Glutamatergic neuron (in vitro differentiated cells): Measurements from ENCODE around the gene ENHO. TPM values are rescaled to one million over a fixed set of nuclear protein-coding genes. Genes with fewer than 3 reads are reported as not detected.

ENCODE experiments used
- DNase-seq: peaks from one replicate; pipeline ENCODE4 v3.0.0; 2022
- H3K27ac Mint-ChIP-seq: one replicate; pipeline ENCODE4 v1.8.0; 2020; ENCODE audit warnings: mild to moderate bottlenecking, mixed read lengths, inconsistent platforms; ENCODE audit not compliant: unreplicated experiment
- H3K27me3 Mint-ChIP-seq: one replicate; pipeline ENCODE4 v1.8.0; 2020; ENCODE audit warnings: mild to moderate bottlenecking, moderate library complexity, mixed read lengths, inconsistent platforms; ENCODE audit not compliant: unreplicated experiment
- H3K36me3 Mint-ChIP-seq: one replicate; pipeline ENCODE4 v1.8.0; 2020; ENCODE audit warnings: mild to moderate bottlenecking, mixed read lengths, inconsistent platforms; ENCODE audit not compliant: unreplicated experiment
- H3K4me1 Mint-ChIP-seq: one replicate; pipeline ENCODE4 v1.8.0; 2020; ENCODE audit warnings: mild to moderate bottlenecking, low read depth, mixed read lengths, inconsistent platforms; ENCODE audit not compliant: unreplicated experiment
- H3K4me3 Mint-ChIP-seq: one replicate; pipeline ENCODE4 v1.8.0; 2020; ENCODE audit warnings: mild to moderate bottlenecking, mixed read lengths, inconsistent platforms; ENCODE audit not compliant: unreplicated experiment
- H3K9me3 Mint-ChIP-seq: one replicate; pipeline ENCODE4 v1.8.0; 2020; ENCODE audit warnings: mild to moderate bottlenecking, moderate library complexity, mixed read lengths, inconsistent platforms; ENCODE audit not compliant: unreplicated experiment
- CTCF ChIP-seq: fragments of 200-600 bp; sonication (generic); IDR thresholded peaks from one replicate; pipeline ENCODE4 v1.5.0; 2021; ENCODE audit not compliant: partially characterized antibody, unreplicated experiment
- total RNA-seq: library from RNA; stranded (reverse); fragmentation: NEBNext Ultra II Directional; extraction: Animal tissue kit (Norgen Biotek cat#: 25700); gene quantifications from one replicate; pipeline ENCODE4 v1.2.1, GENCODE V29; 2021; ENCODE audit not compliant: unreplicated experiment

The ENHO gene
- total RNA-seq, 1 donor from 2014 or later = 11.5 TPM

DNA sequence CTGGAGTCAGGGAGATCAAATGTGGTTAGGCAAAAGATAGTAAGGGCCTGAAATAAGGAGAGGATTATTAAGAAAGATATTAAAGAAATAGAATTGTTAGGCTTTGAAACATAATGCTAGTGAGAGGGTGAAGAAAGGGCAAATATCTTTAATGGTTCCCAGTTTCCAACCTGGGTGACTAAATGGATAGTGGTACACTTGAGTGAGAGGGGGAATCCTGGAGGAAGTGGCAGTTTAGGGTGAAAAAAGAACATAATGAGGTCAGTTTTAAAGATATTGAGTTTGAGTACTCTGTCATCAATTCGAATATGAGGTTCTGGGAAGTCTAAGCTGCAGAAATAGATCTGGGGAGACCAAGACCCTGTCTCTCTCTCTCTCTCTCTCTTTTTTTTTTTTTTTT, 45.2 kb downstream of the ENHO start:
- Mint-ChIP-seq H3K27me3 (peaks cover 13% of the 10 kb centered on the region), H3K27ac (no peak overlapping the region), H3K9me3 (peaks cover 7% of the 10 kb centered on the region), H3K4me1 (peaks cover 32% of the 10 kb centered on the region), H3K36me3 (no peaks in the 10 kb centered on the region), H3K4me3 (no peak overlapping the region)
- TF ChIP-seq CTCF = no peak
- DNase-seq = no peak

DNA sequence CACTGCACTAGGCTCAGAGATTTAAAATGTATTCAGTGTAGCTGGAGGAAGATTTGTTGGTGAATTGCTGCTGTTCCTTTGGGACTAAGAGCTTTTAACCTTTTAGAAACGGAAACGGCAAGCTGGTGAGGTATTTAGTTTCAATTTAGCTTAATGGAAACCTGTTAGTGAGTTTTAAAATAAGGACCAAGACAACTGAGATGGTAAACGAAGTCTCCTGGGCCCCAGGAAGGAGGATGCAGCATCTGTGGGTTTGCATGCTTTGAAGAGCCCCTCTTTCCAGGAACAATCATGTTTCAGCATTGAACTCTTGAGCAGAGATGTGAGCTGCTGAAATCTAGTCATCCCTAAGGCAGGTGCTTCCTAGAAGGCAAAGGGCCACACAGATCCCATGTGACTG, 47.7 kb downstream of the ENHO start:
- peaks cover 10% of the 10 kb centered on the region for H3K27me3 Mint-ChIP-seq
- peak; percentile 47 for DNase-seq
- no peak for TF ChIP-seq CTCF

More for the DNA sequence above, 47.7 kb downstream of the ENHO start:
- Mint-ChIP-seq H3K36me3 (no peaks in the 10 kb centered on the region), H3K27ac (peak overlapping the region; percentile 92), H3K9me3 (peaks cover 7% of the 10 kb centered on the region), H3K4me3 (peak overlapping the region; percentile 49), H3K4me1 (peaks cover 32% of the 10 kb centered on the region)

Other genes with a start within 250 kb of the ENHO start
- 0.78 TPM for gene KIF24, start 193.7 kb downstream of the ENHO start, total RNA-seq
- 7.2 TPM for gene NUDT2, start 193.4 kb downstream of the ENHO start, total RNA-seq
- gene MYORG, start 146.1 kb downstream of the ENHO start, total RNA-seq = 4.6 TPM
- 221 TPM for gene FAM219A, start 64.4 kb downstream of the ENHO start, total RNA-seq
- 1.2 TPM for gene DNAI1, start 64.2 kb downstream of the ENHO start, total RNA-seq
- 170 TPM for gene CNTFR, start 66.7 kb upstream of the ENHO start, total RNA-seq
- 12.6 TPM for gene RPP25L, start 89.1 kb upstream of the ENHO start, total RNA-seq
- gene DCTN3, start 97.5 kb upstream of the ENHO start, total RNA-seq = 119 TPM
- not detected for gene ARID3C, start 106.1 kb upstream of the ENHO start, total RNA-seq
- gene SIGMAR1, start 114.8 kb upstream of the ENHO start, total RNA-seq = 44.4 TPM
- gene GALT, start 123.7 kb upstream of the ENHO start, total RNA-seq = 57.5 TPM
- 28.8 TPM for gene IL11RA, start 129.2 kb upstream of the ENHO start, total RNA-seq
- 1.7 TPM for gene CCL27, start 139.7 kb upstream of the ENHO start, total RNA-seq
- gene CCL19, start 168.3 kb upstream of the ENHO start, total RNA-seq = not detected
- not detected for gene CCL21, start 187.1 kb upstream of the ENHO start, total RNA-seq